T-helper 17 cell (primary cell): Measurements from ENCODE around the gene COL18A1. TPM values are rescaled to one million over a fixed set of nuclear protein-coding genes. Genes with fewer than 3 reads are reported as not detected.
A peak's percentile ranks its signal among the peaks of the same experiment; 100 is the strongest.

ENCODE experiments used
- ATAC-seq: fragments of 150-1000 bp; cut with Tn5 transposase; 2 replicates; pipeline ENCODE4 v1.10.0; 2021; ENCODE audit warnings: mild to moderate bottlenecking, moderate library complexity
- DNase-seq, 3 donors: peaks; one replicate each; pipeline versions ENCODE4 v3.0.0 to v3.0.0-alpha.2; 2020 to 2021
- H3K9me3 ChIP-seq: one replicate; pipeline ENCODE4 v1.7.0; 2013; ENCODE audit warnings: low read length, mild to moderate bottlenecking; ENCODE audit not compliant: control insufficient read depth, poor library complexity, severe bottlenecking
- H3K27ac Mint-ChIP-seq: one replicate; pipeline ENCODE4 v1.8.0; 2022; ENCODE audit warnings: mild to moderate bottlenecking, moderate library complexity, mixed read lengths
- H3K27me3 Mint-ChIP-seq: one replicate; pipeline ENCODE4 v1.8.0; 2022; ENCODE audit warnings: mixed read lengths
- H3K36me3 Mint-ChIP-seq: one replicate; pipeline ENCODE4 v1.8.0; 2022; ENCODE audit warnings: low read depth, mixed read lengths
- H3K4me1 Mint-ChIP-seq: one replicate; pipeline ENCODE4 v1.8.0; 2022; ENCODE audit warnings: mild to moderate bottlenecking, mixed read lengths
- H3K4me3 Mint-ChIP-seq: one replicate; pipeline ENCODE4 v1.8.0; 2022; ENCODE audit warnings: mild to moderate bottlenecking, moderate library complexity, mixed read lengths
- total RNA-seq, 4 donors: library from RNA in 2 of 4; stranded (reverse) in 2 of 4; gene quantifications; one replicate each; pipeline ENCODE4 v1.2.3 and lab custom pipeline; 2022 to 2026

COL18A1 gene
- total RNA-seq, 2 donors from 2014 or later = 5.4 to 17.1 TPM

DNA sequence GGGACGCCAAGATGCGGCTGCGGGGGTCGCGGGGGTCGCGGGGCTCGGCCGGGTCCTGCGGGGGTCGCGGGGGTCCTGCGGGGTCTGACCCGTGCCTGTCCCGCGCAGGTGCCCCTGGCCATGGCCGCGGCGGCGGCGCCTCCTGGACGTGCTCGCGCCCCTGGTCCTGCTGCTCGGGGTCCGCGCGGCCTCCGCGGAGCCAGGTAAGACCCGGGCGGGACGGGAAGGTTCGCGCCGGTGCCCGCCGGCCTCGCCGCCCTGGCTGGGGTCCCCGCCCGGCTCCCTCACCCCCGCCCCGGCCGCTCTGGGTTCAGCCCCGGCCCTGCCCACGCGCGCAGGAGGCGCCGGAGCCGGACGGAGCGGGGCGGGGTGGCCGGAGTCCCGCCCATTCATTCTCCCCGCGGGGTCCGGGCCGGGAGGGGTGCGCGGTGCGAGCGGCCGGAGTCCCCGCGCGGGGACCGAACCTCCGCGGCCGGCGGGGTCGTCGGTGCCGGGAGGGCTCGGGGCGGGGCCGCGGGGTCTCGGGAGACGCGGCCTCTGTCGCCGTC lies 380 bp downstream of the COL18A1 start:
- no peak overlapping the region for H3K4me3 Mint-ChIP-seq
- peak; percentile 24 for ATAC-seq
- H3K36me3 Mint-ChIP-seq = peaks cover 14% of the 10 kb centered on the region
- peaks cover 10% of the 10 kb centered on the region for H3K4me1 Mint-ChIP-seq
- H3K27ac Mint-ChIP-seq = no peak overlapping the region
- H3K9me3 ChIP-seq = peaks cover 5% of the 10 kb centered on the region
- no peak for DNase-seq
- peaks cover 47% of the 10 kb centered on the region for H3K27me3 Mint-ChIP-seq

DNA sequence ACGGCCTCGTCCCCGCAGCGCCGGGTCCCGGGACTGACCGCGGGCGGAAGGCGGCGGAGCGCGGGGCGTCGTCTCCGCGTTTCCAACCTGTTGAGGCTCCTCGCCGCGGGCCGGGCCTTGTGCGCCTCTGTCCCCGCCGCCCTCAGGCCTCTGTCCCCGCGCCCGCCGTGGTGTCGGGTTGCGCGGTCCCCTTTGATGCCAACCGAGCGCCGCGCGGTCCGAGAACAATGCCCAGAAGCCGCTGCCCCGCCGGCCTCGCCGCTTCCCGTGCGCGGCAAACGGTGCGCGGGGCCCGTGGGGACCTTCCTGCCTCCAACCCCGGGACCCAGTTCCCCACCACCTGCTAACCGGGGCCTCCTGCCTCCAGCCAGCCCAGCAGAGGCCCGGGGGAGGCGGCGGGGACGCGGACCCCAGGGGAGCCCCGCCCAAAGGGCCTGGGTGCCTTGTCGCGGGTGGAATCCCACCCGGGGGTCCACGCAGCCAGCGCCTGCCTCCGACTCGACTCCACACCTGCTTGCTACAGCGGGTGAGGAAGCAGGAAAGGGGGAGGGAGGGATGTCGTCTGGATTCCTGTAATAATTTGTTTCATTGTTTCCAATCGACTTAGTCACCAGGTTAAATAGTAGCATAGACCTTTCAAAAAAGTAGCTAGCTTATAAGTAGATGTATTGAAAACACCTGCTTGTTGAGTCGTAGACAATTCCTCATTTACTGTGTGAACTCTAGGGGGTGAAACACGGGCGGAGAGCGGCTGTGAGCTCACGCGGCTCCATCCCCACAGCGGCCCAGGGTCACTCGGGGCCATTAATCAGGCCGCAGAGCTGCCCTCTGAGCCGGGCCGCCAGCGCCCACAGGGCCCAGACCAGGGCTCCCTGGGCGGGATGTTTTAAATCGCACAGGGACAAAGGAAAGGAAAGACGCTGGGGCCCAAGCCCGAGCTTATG lies 1.1 kb downstream of the COL18A1 start:
- H3K4me3 Mint-ChIP-seq = peak overlapping the region; percentile 47
- no peak for DNase-seq
- H3K36me3 Mint-ChIP-seq = peaks cover 14% of the 10 kb centered on the region
- H3K27me3 Mint-ChIP-seq = peaks cover 52% of the 10 kb centered on the region
- peaks cover 5% of the 10 kb centered on the region for H3K9me3 ChIP-seq
- H3K27ac Mint-ChIP-seq = no peak overlapping the region
- ATAC-seq = peak; percentile 15
- H3K4me1 Mint-ChIP-seq = peaks cover 10% of the 10 kb centered on the region

DNA sequence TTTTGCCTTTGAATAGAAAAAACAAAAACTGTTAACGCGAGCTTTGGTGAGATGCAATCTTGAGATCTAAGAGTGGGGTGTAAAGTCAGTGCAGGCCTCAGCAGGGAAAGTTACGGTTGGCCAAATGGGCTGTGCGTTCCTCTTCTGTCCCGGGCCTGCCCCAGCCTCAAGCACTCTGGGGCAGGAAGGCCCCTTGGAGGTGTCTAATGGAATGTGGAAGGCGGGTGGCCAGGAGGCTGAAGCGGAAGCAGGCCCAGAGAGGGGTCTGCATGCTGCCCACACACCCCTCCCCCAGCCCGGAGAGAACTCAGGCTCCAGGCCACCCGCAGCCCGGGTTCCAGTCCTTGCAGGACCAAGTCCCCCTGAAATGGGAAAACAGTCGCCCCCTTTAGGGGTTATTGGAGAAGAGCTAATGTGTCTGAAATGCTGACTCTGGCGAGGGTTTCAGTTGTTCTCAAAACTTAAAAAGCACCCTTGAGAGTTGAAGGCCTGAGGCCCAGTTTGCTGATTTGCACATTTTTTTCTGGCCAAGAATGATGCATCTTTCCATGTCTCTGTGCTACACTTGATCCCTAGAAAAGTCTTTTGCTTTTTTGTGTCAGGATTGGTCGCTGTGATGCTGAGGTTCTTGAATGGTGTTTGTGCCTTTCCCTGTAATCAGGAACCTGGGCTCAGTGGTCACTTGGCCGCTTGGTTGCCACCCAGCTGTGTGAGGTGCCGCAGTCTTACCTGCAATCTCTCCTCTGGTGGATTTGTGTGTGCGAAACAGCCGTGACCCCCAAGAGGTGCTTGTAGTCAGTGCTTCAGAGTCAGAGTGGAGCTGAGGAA lies 2.0 kb downstream of the COL18A1 start:
- Mint-ChIP-seq H3K36me3 (peaks cover 11% of the 10 kb centered on the region), H3K4me1 (peaks cover 10% of the 10 kb centered on the region), H3K4me3 (no peak overlapping the region), H3K27me3 (peaks cover 54% of the 10 kb centered on the region), H3K27ac (no peak overlapping the region)
- DNase-seq (no peak), ATAC-seq (no peak)
- H3K9me3 ChIP-seq = no peaks in the 10 kb centered on the region

DNA sequence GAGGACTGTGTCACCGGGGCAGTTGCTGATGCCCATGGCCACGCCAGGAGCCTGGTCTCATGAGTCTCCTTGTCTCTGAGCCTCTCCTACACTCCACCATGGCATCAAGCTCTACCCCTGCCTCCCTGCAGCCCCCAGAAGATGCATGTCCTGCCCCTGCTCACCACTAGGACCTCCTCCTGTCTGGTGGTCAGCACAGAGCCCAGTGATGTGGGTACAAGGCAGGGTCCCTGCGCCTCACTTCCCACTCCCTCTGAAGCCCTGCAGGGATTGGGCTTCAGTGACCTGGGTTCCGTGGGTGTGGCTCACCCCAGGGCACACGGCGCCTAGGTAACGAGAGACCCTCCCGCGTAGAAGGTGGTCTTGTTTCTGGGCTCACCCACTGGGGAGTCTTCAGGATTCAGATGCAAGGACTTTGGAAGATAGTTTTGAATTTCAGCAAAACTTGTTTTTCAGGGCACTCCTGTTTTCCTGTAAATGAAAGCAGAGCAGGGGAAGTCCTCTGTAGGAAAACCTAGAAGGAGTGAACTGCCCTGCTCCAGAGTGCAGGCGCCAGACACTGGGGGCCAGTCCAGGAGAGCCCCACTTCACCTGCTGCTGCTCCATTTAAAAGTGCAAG lies 2.8 kb downstream of the COL18A1 start:
- H3K36me3 Mint-ChIP-seq = peaks cover 11% of the 10 kb centered on the region
- DNase-seq = no peak
- ATAC-seq = no peak
- peaks cover 10% of the 10 kb centered on the region for H3K4me1 Mint-ChIP-seq
- H3K9me3 ChIP-seq = no peaks in the 10 kb centered on the region
- H3K27ac Mint-ChIP-seq = no peak overlapping the region
- peaks cover 56% of the 10 kb centered on the region for H3K27me3 Mint-ChIP-seq
- no peak overlapping the region for H3K4me3 Mint-ChIP-seq

DNA sequence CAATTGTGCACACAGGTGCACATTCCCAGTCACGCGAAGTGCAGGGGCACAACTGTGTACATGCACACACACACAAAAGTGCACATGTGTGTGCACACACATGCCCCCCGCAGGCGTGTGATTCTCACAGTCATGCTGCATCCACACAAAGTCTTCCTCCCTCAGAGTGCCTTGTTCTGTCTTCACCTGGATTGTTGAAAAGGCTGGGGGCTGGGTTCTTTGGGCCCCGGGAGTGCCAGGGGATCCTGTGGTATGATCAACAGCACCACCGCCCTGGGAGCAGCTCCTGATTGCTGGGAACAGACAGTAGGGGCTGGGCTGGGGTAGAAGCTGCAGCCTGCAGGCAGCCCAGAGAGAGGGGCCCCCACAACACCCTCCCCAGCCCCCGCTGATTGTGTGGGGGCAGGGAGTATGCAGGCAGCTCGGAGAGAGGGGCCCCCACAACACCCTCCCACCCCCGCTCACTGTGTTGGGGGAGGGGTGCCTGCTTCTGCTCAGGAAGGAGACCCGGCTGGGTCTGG lies 3.4 kb downstream of the COL18A1 start:
- H3K9me3 ChIP-seq = no peaks in the 10 kb centered on the region
- peaks cover 10% of the 10 kb centered on the region for H3K4me1 Mint-ChIP-seq
- no peak for DNase-seq
- H3K36me3 Mint-ChIP-seq = peaks cover 9% of the 10 kb centered on the region
- peaks cover 56% of the 10 kb centered on the region for H3K27me3 Mint-ChIP-seq
- no peak for ATAC-seq
- no peak overlapping the region for H3K4me3 Mint-ChIP-seq
- no peak overlapping the region for H3K27ac Mint-ChIP-seq

DNA sequence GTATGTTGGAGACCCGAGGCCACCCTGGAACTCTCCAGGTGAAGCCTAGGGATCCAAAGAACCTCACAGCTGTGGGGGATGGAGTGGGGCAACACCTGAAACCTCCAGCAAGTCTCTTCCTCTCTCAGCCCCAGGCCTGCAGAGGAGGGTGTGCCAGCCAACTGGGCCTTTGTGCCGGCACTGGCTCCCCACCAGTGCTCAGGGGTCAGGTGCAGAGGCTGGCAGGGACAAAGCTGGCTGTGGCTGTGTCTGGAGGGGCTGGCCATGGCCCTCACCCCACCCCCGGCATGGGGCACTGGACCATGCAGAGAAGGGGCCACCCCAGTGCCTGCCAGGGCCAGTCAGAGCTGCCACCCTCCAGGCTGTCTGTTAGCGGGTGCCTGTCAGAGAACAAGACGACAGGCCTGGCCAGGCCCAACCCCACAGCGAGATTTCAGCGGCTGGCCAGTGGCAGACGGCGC lies 3.9 kb downstream of the COL18A1 start:
- ATAC-seq (no peak), DNase-seq (no peak)
- no peak overlapping the region for H3K4me3 Mint-ChIP-seq
- H3K9me3 ChIP-seq = no peaks in the 10 kb centered on the region
- H3K4me1 Mint-ChIP-seq = peaks cover 5% of the 10 kb centered on the region
- peaks cover 4% of the 10 kb centered on the region for H3K36me3 Mint-ChIP-seq
- H3K27ac Mint-ChIP-seq = no peak overlapping the region
- H3K27me3 Mint-ChIP-seq = peaks cover 51% of the 10 kb centered on the region

DNA sequence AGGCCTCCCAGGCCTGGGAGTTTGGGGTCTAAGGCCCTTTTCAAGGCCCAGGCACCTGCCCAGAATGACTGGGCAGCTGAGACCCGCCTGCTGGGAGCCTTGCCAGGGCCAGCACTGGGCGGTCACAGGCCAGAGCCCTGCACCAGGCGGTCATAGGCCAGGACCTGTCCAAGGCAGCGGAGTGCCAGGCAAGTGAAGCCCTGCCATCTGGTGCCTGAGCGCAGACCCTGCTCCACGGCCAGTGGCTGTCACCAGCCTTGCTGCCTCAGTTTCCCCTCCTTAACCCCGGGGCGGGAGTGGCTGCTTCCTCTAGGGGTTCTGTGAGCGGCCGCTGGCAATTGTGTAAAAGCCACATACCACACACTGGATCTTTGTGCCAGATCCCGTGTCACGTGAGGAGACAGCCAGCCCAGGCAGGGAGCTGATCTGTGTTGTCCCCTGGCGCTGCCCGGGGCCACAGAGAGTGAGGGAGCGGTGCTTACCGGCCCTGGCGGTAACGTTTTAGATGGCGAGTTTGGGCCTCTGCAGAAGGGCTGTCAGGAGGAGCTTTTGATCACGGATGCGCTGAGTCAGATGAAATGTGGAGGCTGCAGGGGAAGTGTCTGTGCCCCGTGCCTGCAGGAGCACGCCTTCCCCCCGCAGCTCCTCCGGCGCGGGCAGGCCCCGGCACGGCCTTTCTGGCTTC lies 4.6 kb downstream of the COL18A1 start:
- H3K9me3 ChIP-seq = no peaks in the 10 kb centered on the region
- H3K27ac Mint-ChIP-seq = no peak overlapping the region
- no peaks in the 10 kb centered on the region for H3K4me1 Mint-ChIP-seq
- no peak overlapping the region for H3K4me3 Mint-ChIP-seq
- peaks cover 51% of the 10 kb centered on the region for H3K27me3 Mint-ChIP-seq
- no peaks in the 10 kb centered on the region for H3K36me3 Mint-ChIP-seq
- no peak for DNase-seq
- no peak for ATAC-seq

DNA sequence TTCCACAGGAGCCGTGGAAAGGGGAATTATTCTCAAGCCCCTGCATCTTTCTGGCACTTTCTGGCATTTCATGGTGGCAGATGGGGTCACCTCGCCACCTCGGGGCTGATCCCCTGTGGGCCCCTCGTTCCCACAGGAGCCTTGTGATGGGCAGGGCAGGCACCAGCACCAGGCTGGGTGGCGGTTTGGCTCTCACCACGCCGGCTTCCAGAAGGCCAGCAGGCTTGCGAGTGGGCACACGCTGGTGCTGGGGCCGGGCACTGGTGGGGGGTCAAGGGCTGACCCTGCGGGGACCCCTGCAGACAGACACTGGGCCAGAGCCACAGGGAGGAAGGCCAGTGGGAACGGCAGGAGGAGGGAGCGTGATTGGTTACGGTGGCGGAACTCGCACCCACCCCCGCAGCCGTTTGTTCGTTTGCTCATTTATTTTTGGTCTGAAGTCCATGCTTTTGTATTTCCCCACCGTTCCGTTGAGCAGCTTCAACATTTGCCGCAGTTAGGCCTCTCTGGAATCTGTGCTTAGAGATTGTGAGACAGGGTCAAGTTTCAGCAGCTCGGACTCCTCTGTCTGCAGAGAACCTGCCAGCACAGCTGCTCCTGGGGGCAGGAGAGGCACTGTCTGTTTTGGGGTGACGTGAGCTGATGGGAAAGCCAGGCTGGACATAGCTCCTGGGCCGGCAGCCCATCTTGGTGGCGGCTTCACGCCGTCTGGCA lies 5.3 kb downstream of the COL18A1 start:
- H3K9me3 ChIP-seq = no peaks in the 10 kb centered on the region
- Mint-ChIP-seq H3K4me1 (no peaks in the 10 kb centered on the region), H3K27ac (no peak overlapping the region), H3K4me3 (no peak overlapping the region), H3K27me3 (peaks cover 55% of the 10 kb centered on the region), H3K36me3 (no peaks in the 10 kb centered on the region)
- ATAC-seq (no peak), DNase-seq (no peak)

DNA sequence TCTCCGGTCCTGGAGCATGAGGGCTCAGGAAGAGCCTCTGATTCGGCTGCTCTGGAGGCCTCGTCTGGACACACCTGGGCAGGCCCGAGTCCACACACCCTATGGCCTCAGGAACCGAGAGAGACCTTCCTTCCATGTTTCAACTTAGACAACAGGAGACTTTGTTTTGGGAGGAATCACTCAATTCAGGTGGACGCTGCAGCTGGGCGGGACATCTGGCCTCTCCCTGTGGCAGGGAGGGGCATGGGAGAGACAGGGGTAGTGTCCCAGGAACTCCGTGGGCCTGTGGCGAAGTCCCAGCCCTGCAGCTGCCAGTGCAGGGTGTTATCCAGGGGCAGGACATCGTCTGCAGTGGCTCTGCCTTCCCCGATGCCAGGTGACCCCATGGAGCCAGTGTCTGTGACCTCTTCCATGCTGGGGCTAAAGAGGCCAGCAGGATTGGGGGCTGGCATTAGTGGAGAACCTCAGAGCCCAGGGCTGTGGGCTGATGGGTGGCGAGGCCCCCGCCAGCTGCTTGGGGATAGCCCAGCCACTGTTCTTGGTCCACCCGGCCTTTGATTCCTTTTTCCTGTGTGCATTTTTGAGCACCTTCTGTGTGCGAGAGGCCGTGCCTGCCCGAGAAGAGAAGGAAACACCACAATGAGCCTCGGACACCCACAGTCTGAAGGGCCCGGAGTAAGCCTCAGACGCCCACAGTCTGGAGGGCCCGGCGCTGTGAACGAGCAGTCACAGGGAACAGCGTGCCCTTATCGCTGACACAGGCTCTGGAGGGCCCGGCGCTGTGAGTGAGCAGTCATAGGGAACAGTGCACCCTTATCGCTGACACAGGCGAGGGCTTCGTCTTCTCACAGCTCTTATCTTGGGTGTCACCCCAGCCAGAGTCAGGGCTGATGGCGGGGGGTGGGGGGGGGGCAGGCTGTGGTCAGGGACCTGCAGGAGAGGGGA lies 6.2 kb downstream of the COL18A1 start:
- H3K36me3 Mint-ChIP-seq = no peaks in the 10 kb centered on the region
- ATAC-seq = no peak
- no peaks in the 10 kb centered on the region for H3K4me1 Mint-ChIP-seq
- no peak for DNase-seq
- H3K4me3 Mint-ChIP-seq = no peak overlapping the region
- H3K27me3 Mint-ChIP-seq = peaks cover 55% of the 10 kb centered on the region
- H3K9me3 ChIP-seq = no peaks in the 10 kb centered on the region
- no peak overlapping the region for H3K27ac Mint-ChIP-seq

DNA sequence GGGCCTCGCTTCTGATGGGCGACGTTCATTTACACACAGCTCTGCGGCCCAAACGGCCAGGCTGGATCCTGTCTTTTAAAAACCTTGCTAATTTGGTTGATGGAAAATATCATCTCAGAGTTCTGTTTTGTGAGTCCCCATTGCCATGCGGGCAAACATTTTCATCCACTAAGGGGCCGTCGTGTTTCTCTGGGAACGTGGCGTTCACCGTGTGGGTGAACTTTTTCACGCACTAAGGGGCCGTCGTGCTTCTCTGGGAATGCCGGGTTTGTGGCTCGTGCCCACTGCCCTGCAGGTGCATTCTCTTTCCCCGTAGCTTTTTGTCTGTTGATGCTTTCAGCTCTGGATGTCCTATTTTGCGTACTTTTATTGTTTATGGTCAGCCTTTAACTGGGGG lies 6.8 kb downstream of the COL18A1 start:
- Mint-ChIP-seq H3K4me1 (no peaks in the 10 kb centered on the region), H3K27me3 (peaks cover 53% of the 10 kb centered on the region), H3K27ac (no peak overlapping the region), H3K4me3 (no peak overlapping the region), H3K36me3 (peaks cover 2% of the 10 kb centered on the region)
- H3K9me3 ChIP-seq = no peaks in the 10 kb centered on the region
- DNase-seq = no peak
- ATAC-seq = no peak

DNA sequence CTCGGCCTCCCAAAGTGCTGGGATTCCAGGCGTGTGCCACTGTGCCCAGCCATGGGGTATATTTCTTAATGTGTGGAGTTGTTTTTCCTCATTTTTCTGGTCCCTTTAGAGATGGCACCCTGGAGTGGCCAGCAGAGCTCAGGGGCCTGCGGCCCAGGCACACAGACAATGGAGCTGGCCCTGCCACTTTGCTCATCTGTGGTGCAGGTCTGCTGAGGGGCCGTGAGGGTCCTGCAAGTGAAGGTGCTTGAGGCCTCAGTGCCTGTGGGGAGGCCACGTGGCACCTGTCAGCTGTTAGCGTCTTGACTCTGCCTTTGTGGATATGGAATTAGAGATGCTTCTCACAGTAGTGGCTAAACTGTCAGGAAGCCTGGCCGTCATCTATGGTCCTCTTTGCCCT lies 7.5 kb downstream of the COL18A1 start:
- peaks cover 2% of the 10 kb centered on the region for H3K36me3 Mint-ChIP-seq
- H3K27me3 Mint-ChIP-seq = peaks cover 50% of the 10 kb centered on the region
- no peak for ATAC-seq
- H3K4me1 Mint-ChIP-seq = no peaks in the 10 kb centered on the region
- no peak overlapping the region for H3K4me3 Mint-ChIP-seq
- no peaks in the 10 kb centered on the region for H3K9me3 ChIP-seq
- DNase-seq = no peak
- no peak overlapping the region for H3K27ac Mint-ChIP-seq
